Gastrocnemius medialis (tissue), 4 donors: ENCODE data around the gene ARHGAP27.

ENCODE experiments used
- POLR2A ChIP-seq, 2 donors: fragments of 450-650 bp; IDR thresholded peaks; one replicate each; pipeline ENCODE4 v1.6.1; 2017; ENCODE audit warnings: antibody characterized with exemption in 2 of 2, mild to moderate bottlenecking in 2 of 2, moderate library complexity in 2 of 2
- TF ChIP-seq, protein P1 (sequence below), 5 experiments: fragments of 450-650 bp in 3 of 5; fragments of 200-600 bp in 2 of 5; sonication (generic) in 2 of 5; IDR thresholded peaks in 4 of 5; conservative IDR thresholded peaks in 1 of 5; 1 replicate in 4 of 5; 2 replicates in 1 of 5; pipeline ENCODE4 v1.5.1; 2016 to 2019; ENCODE audit warnings: antibody characterized with exemption in 5 of 5, mild to moderate bottlenecking in 3 of 5, moderate library complexity in 3 of 5

DNA sequence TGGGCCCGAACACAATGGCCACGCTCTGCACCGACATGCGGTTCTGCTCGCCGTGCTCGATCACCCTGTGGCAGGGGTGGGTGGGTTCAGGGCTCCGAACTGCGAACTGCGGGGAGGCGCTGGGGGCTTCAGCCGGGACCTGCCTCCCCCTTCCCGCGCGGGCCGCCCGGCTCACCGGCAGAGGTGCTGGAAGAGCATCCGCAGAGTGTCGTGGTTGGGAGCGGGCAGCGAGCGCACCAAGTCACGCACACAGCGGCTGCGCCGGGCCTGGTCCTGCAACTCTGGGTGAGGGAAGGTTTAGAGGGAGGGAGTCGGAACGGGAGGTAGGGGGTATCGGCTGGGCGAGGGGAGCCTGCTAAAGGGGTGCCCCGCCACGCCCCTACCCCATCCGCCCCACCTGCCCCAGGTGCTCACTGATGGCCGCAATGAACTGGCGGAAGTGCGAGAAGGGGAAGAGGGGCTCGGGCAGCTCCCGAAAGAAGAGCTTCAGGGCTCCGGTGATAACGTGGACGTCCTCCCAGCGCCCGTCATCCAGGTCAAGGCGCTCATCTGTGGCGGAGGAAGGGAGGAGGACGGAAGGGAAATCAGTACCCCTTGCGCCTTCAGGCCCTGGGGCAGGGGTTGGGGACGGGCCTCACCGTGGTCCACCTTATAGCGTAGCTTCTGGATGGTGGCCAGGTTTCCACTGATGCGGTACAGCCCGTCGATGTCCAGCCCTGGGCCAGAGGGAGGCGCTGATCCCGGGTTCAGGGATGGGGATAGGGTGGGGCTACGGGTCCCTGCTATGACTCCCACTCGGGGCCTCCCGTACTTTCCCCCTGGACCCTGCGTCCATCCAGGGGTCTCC, 36.9 kb downstream of the ARHGAP27 start:
- TF ChIP-seq, protein P1, sequence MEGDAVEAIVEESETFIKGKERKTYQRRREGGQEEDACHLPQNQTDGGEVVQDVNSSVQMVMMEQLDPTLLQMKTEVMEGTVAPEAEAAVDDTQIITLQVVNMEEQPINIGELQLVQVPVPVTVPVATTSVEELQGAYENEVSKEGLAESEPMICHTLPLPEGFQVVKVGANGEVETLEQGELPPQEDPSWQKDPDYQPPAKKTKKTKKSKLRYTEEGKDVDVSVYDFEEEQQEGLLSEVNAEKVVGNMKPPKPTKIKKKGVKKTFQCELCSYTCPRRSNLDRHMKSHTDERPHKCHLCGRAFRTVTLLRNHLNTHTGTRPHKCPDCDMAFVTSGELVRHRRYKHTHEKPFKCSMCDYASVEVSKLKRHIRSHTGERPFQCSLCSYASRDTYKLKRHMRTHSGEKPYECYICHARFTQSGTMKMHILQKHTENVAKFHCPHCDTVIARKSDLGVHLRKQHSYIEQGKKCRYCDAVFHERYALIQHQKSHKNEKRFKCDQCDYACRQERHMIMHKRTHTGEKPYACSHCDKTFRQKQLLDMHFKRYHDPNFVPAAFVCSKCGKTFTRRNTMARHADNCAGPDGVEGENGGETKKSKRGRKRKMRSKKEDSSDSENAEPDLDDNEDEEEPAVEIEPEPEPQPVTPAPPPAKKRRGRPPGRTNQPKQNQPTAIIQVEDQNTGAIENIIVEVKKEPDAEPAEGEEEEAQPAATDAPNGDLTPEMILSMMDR (IDR thresholded peaks at IDR 0.05 in 4 of 5, conservative IDR thresholded peaks at IDR 0.05 in 1 of 5), result no peak
- TF ChIP-seq POLR2A (IDR thresholded peaks at IDR 0.05), result no peak
